ENCODE results near the gene JAK2. TPM values are rescaled to one million over a fixed set of nuclear protein-coding genes. Genes with fewer than 3 reads are reported as not detected.

The JAK2 gene
- 17.1 and 20.8 TPM in 2 replicates for total RNA-seq
- polyA plus RNA-seq: 11.8 and 14.3 TPM in 2 replicates

- Histone ChIP-seq H4K20me1 (ENCODE audit: insufficient read depth, poor library complexity, severe bottlenecking) (no peaks in the 10 kb centered on the region), H3K9me3 (ENCODE audit: low read depth) (no peaks in the 10 kb centered on the region), H3K27me3 (no peaks in the 10 kb centered on the region), H3K9me2 (replicated peaks; ENCODE audit: insufficient read depth) (no peaks in the 10 kb centered on the region), H3K36me3 (replicated peaks; ENCODE audit: insufficient read depth, low read depth) (no peaks in the 10 kb centered on the region), H2AFZ (peak within 1 kb of the TSS; percentile 87), H3K4me3 (peak within 1 kb of the TSS; percentile 87), H3K4me1 (ENCODE audit: insufficient read depth) (peaks cover 17% of the 10 kb centered on the region), H3K79me2 (peaks cover 35% of the 10 kb centered on the region), H3K27ac (peak within 1 kb of the TSS; percentile 100), H3K4me2 (peak within 1 kb of the TSS; percentile 89)
- TF ChIP-seq CTCF (IDR thresholded peaks at IDR 0.05; ENCODE audit: poor library complexity) (peak; percentile 41), EZH2 (IDR thresholded peaks at IDR 0.05; ENCODE audit: borderline replicate concordance) (no peak)
- peak; percentile 95 for DNase-seq (ENCODE audit: low spot score)
- WGBS (ENCODE audit: low lambda C conversion rate, missing lambda C conversion rate): under 1% methylated on average over 71 of the region's 84 CpGs
Measured at GRCh38 chr9:4984621-4985385, at the start of gene JAK2. Gene JAK2, plus strand, starts transcription at chr9:4985272. Its CDS starts 36,716 bp downstream, at chr9:5021988.

- no peaks in the 10 kb centered on the region for H3K9me2 ChIP-seq (replicated peaks; ENCODE audit: insufficient read depth)
- H3K36me3 ChIP-seq (replicated peaks; ENCODE audit: insufficient read depth, low read depth): no peaks in the 10 kb centered on the region
- H3K79me2 ChIP-seq: no peaks in the 10 kb centered on the region
- no peak overlapping the region for H3K27ac ChIP-seq
- H3K27me3 ChIP-seq: no peaks in the 10 kb centered on the region
- 98% methylated on average over 3 of the region's 3 CpGs for WGBS (ENCODE audit: low lambda C conversion rate, missing lambda C conversion rate)
- no peak overlapping the region for H3K4me3 ChIP-seq
- DNase-seq (ENCODE audit: low spot score): no peak
- no peaks in the 10 kb centered on the region for H3K9me3 ChIP-seq (ENCODE audit: low read depth)
- H3K4me1 ChIP-seq (ENCODE audit: insufficient read depth): no peaks in the 10 kb centered on the region
- no peak overlapping the region for H3K4me2 ChIP-seq
- no peaks in the 10 kb centered on the region for H4K20me1 ChIP-seq (ENCODE audit: insufficient read depth, poor library complexity, severe bottlenecking)
- TF ChIP-seq EZH2phosphoT487 (IDR thresholded peaks at IDR 0.05; ENCODE audit: low read depth, severe bottlenecking, unreplicated experiment): no peak
- no peak for TF ChIP-seq EZH2 (IDR thresholded peaks at IDR 0.05; ENCODE audit: borderline replicate concordance)
- no peak for TF ChIP-seq CTCF (IDR thresholded peaks at IDR 0.05; ENCODE audit: poor library complexity)
- no peak overlapping the region for H2AFZ ChIP-seq
Measured at GRCh38 chr9:4936277-4936676, 48.8 kb upstream of the JAK2 start.

- no peak for DNase-seq (ENCODE audit: low spot score)
- Histone ChIP-seq H4K20me1 (ENCODE audit: insufficient read depth, poor library complexity, severe bottlenecking) (no peaks in the 10 kb centered on the region), H3K9me2 (replicated peaks; ENCODE audit: insufficient read depth) (no peaks in the 10 kb centered on the region), H3K36me3 (replicated peaks; ENCODE audit: insufficient read depth, low read depth) (no peaks in the 10 kb centered on the region), H3K4me3 (no peak overlapping the region), H3K9me3 (ENCODE audit: low read depth) (no peaks in the 10 kb centered on the region), H3K27ac (no peak overlapping the region), H3K4me2 (no peak overlapping the region), H2AFZ (no peak overlapping the region), H3K4me1 (ENCODE audit: insufficient read depth) (no peaks in the 10 kb centered on the region), H3K27me3 (no peaks in the 10 kb centered on the region), H3K79me2 (no peaks in the 10 kb centered on the region)
- TF ChIP-seq EZH2phosphoT487 (IDR thresholded peaks at IDR 0.05; ENCODE audit: low read depth, severe bottlenecking, unreplicated experiment) (no peak), CTCF (IDR thresholded peaks at IDR 0.05; ENCODE audit: poor library complexity) (no peak), EZH2 (IDR thresholded peaks at IDR 0.05; ENCODE audit: borderline replicate concordance) (no peak)
- WGBS (ENCODE audit: low lambda C conversion rate, missing lambda C conversion rate): 90% methylated on average over 1 of the region's 1 CpG
Measured at GRCh38 chr9:4936823-4937222, 48.2 kb upstream of the JAK2 start.
